Stimulated activated naive B cell treated with anti-CD40 and anti-IgM and Interleukin-4, amounts not matched to agents 10 μg/mL and 1 μg/mL and 100 μg/mL, for 72 hours (primary cell): Measurements from ENCODE around the gene DOCK9.
"Not testable (repeated sequence)": the region's sequence is repeated elsewhere in the genome, so short reads cannot be mapped to it uniquely, and the experiment has no call there.

ENCODE experiments used
- ATAC-seq, 2 donors: fragments of 150-1000 bp; cut with Tn5 transposase; replicated peaks; 2 replicates each; pipeline ENCODE4 v1.10.0; 2021; ENCODE audit warnings: moderate library complexity in 1 of 2
- DNase-seq: peaks from one replicate; pipeline ENCODE4 v3.0.0; 2021
- H3K27ac Mint-ChIP-seq: one replicate; pipeline ENCODE4 v1.8.0; 2022; ENCODE audit warnings: mild to moderate bottlenecking, mixed read lengths
- H3K27me3 Mint-ChIP-seq, 2 donors: one replicate each; pipeline ENCODE4 v1.8.0; 2022; ENCODE audit warnings: mixed read lengths in 2 of 2
- H3K36me3 Mint-ChIP-seq, 2 donors: one replicate each; pipeline ENCODE4 v1.8.0; 2022; ENCODE audit warnings: mixed read lengths in 2 of 2, mild to moderate bottlenecking in 1 of 2
- H3K4me1 Mint-ChIP-seq, 2 donors: one replicate each; pipeline ENCODE4 v1.8.0; 2022; ENCODE audit warnings: mixed read lengths in 2 of 2, mild to moderate bottlenecking in 1 of 2
- H3K4me3 Mint-ChIP-seq, 2 donors: one replicate each; pipeline ENCODE4 v1.8.0; 2022; ENCODE audit warnings: mild to moderate bottlenecking in 2 of 2, mixed read lengths in 2 of 2, moderate library complexity in 1 of 2
- H3K9me3 Mint-ChIP-seq, 2 donors: one replicate each; pipeline ENCODE4 v1.8.0; 2022; ENCODE audit warnings: mixed read lengths in 2 of 2, mild to moderate bottlenecking in 1 of 2

Gene DOCK9

DNA sequence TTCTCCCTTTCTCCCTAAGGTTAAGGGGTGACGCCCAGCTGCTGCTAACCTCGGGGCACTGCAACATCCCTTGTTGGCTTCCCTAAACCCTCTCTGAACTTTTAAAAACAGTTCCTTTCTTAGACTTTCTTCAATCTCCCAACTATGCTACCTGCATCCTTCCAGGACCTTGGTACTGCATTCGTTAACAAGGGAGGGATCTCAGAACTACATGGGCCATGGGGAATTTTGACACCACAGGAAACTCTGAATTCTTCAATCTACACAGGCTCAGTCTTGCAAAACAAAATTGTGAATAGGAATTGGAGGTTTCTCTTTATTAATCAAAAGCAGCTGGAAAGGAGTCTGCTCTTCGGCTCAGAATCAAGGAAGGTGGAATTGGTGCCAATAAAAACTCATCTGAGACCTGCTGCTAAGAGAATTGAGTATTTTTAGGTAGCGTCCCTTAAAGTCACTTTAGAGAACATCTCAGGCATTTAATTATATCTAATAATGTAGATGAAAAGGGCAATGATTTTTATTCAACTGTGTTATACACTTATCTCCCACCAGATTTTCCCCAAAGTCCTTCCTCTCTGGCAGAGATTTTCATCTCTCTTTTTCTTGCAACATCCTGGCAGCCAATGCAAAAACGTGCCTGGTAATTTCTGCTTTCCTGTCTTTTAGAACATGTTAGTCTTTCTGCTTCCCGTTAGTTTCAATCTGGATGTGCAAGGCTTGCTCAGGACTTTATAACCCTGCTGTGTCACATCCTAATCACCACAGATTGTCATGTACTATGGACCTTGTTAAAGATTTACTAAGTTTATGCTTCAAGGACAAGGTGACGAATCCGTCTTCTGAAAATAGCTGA is 156.3 kb downstream of the DOCK9 start:
- no peak overlapping the region for H3K4me3 Mint-ChIP-seq
- H3K27me3 Mint-ChIP-seq, result no peaks in the 10 kb centered on the region
- DNase-seq (no peak), ATAC-seq (no peak)
- H3K4me1 Mint-ChIP-seq, result peaks cover 10 to 19% of the 10 kb centered on the region in 2 donors
- no peaks in the 10 kb centered on the region for H3K9me3 Mint-ChIP-seq
- peaks cover 23 to 26% of the 10 kb centered on the region in 2 donors for H3K36me3 Mint-ChIP-seq
- H3K27ac Mint-ChIP-seq, result no peak overlapping the region

DNA sequence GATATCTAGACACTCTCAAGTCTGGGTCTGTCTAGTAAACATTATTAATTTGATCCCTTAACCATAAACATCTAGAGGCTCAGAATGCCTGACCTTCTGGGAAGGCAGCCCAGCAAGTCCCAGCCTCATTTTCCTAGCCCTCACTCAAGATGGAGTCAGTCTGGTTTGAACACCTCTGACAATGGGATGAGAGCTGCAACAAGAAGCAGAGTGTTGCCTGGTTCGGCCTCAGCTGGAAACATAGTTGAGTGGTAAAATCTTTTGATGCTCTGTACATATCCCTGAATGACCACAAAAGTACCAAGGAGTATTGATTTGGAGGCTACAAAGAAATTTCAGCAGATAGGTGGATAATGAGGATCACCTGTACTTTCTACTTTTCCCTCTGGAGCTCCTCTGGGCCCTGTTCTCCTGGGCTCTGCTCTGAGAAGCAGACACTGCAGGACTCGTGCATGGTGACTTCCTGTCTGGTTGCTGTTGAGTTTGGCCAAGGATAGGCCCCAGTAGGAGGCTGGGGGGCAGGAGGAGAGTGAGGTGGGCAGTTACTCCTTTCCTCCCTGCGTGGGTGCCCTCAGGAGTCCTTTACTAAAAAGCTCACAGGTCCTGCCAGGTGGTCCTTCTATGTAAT is 157.0 kb downstream of the DOCK9 start:
- H3K9me3 Mint-ChIP-seq, result no peaks in the 10 kb centered on the region
- H3K36me3 Mint-ChIP-seq, result peaks cover 29 to 31% of the 10 kb centered on the region in 2 donors
- DNase-seq (no peak), ATAC-seq (no peak)
- no peak overlapping the region for H3K4me3 Mint-ChIP-seq
- no peaks in the 10 kb centered on the region for H3K27me3 Mint-ChIP-seq
- H3K4me1 Mint-ChIP-seq, result peaks cover 8 to 13% of the 10 kb centered on the region in 2 donors
- no peak overlapping the region for H3K27ac Mint-ChIP-seq

- Mint-ChIP-seq H3K36me3 (peaks cover 29 to 31% of the 10 kb centered on the region in 2 donors), H3K27ac (no peak overlapping the region), H3K27me3 (no peaks in the 10 kb centered on the region), H3K4me1 (peaks cover 5 to 7% of the 10 kb centered on the region in 2 donors), H3K9me3 (no peaks in the 10 kb centered on the region), H3K4me3 (no peak overlapping the region)
- no peak for DNase-seq
- ATAC-seq, result no peak
Observed at GRCh38 chr13:98820300-98820699, 157.6 kb downstream of the DOCK9 start.

- Mint-ChIP-seq H3K9me3 (no peaks in the 10 kb centered on the region), H3K27ac (no peak overlapping the region), H3K4me1 (no peaks in the 10 kb centered on the region), H3K27me3 (no peaks in the 10 kb centered on the region), H3K4me3 (no peak overlapping the region), H3K36me3 (peaks cover 28 to 29% of the 10 kb centered on the region in 2 donors)
- ATAC-seq, result no peak
- DNase-seq, result no peak
Observed at GRCh38 chr13:98819382-98820010, 158.4 kb downstream of the DOCK9 start.

- ATAC-seq (no peak), DNase-seq (no peak)
- H3K27me3 Mint-ChIP-seq, result no peaks in the 10 kb centered on the region
- no peak overlapping the region for H3K4me3 Mint-ChIP-seq
- no peak overlapping the region for H3K27ac Mint-ChIP-seq
- H3K9me3 Mint-ChIP-seq, result no peaks in the 10 kb centered on the region
- H3K36me3 Mint-ChIP-seq, result peaks cover 11 to 15% of the 10 kb centered on the region in 2 donors
- no peaks in the 10 kb centered on the region for H3K4me1 Mint-ChIP-seq
Observed at GRCh38 chr13:98816406-98816805, 161.5 kb downstream of the DOCK9 start.

- H3K27me3 Mint-ChIP-seq, result no peaks in the 10 kb centered on the region
- peaks cover 16 to 17% of the 10 kb centered on the region in 2 donors for H3K36me3 Mint-ChIP-seq
- no peak overlapping the region for H3K4me3 Mint-ChIP-seq
- no peak for ATAC-seq
- H3K9me3 Mint-ChIP-seq, result no peaks in the 10 kb centered on the region
- no peak for DNase-seq
- H3K27ac Mint-ChIP-seq, result no peak overlapping the region
- H3K4me1 Mint-ChIP-seq, result no peaks in the 10 kb centered on the region
Observed at GRCh38 chr13:98813993-98814392, 163.9 kb downstream of the DOCK9 start.

DNA sequence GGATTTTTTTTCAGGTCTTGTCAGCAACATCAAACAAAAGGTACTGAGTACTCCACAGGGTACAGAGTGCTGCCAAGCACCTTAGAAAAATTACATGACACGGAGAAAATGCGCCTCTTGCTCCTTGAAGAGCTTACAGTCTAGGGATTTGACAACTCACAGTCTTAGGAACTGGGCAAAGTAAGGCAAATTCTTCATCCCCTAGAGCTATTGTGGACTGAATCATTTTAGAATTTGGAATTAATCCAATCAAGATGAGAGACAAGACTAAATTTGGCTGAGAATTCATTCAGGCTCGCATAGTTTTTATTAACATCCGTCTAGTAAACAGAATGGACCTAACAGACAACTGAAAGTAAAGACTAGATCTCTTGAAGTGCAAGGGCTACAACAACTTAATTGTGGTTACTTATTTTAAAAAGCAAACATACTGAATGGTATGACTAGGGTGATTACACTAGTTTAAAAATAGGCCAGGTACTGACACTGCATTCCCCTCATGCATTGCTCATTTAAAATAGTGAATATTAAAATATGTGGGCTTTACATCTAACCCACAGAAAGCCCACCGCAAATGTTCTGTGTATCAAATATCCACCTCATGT is 165.6 kb downstream of the DOCK9 start:
- H3K27ac Mint-ChIP-seq, H3K4me1 Mint-ChIP-seq, DNase-seq, ATAC-seq, H3K4me3 Mint-ChIP-seq, H3K27me3 Mint-ChIP-seq, H3K9me3 Mint-ChIP-seq: not testable (repeated sequence)
- peaks cover 16 to 17% of the 10 kb centered on the region in 2 donors for H3K36me3 Mint-ChIP-seq

DNA sequence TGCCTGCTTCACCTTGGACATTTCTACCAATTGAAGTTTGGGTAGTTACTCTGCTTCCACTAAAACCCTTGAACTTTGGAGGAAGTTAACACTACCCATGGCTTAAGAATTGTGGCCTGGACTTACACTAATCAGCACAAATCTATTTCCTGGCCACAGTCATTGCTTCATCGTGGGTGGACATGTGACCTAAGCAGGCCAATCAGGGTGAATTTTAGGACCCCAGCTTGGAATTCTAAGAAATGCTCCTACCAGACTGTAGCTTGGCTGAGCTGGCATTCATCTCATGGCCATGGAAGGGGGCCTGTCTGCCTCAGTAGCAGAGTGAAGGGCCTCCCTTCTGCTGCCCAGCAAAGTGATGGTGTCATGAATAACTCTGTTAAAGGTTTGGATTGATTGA is 167.1 kb downstream of the DOCK9 start:
- H3K9me3 Mint-ChIP-seq, result no peaks in the 10 kb centered on the region
- ATAC-seq (no peak), DNase-seq (no peak)
- no peaks in the 10 kb centered on the region for H3K27me3 Mint-ChIP-seq
- no peak overlapping the region for H3K27ac Mint-ChIP-seq
- H3K4me3 Mint-ChIP-seq, result no peak overlapping the region
- no peaks in the 10 kb centered on the region for H3K4me1 Mint-ChIP-seq
- peaks cover 12 to 14% of the 10 kb centered on the region in 2 donors for H3K36me3 Mint-ChIP-seq

DNA sequence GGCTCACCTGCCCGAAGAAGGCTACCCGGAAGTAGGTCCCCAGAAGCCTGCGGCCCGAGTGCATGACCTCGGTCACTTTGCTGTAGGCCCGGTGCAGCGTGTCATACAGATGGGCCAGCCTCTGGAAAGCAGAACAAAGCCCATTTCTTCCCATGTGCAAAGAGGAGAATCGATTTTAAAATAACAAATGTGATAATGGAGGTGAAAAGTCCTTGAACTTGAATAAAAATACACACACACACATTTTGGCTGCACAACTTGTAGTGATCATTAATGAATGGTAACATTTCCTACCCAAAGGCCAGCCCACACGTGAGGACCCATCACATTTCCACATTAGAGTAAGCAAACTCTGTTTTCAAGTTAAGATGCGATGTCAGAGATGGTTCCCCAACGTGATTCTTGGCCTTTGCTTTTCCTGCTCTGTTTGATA is 168.5 kb downstream of the DOCK9 start:
- no peak overlapping the region for H3K27ac Mint-ChIP-seq
- H3K27me3 Mint-ChIP-seq, result no peaks in the 10 kb centered on the region
- no peaks in the 10 kb centered on the region for H3K9me3 Mint-ChIP-seq
- H3K4me1 Mint-ChIP-seq, result no peaks in the 10 kb centered on the region
- DNase-seq (no peak), ATAC-seq (no peak)
- no peak overlapping the region for H3K4me3 Mint-ChIP-seq
- H3K36me3 Mint-ChIP-seq, result peaks cover 19 to 25% of the 10 kb centered on the region in 2 donors

DNA sequence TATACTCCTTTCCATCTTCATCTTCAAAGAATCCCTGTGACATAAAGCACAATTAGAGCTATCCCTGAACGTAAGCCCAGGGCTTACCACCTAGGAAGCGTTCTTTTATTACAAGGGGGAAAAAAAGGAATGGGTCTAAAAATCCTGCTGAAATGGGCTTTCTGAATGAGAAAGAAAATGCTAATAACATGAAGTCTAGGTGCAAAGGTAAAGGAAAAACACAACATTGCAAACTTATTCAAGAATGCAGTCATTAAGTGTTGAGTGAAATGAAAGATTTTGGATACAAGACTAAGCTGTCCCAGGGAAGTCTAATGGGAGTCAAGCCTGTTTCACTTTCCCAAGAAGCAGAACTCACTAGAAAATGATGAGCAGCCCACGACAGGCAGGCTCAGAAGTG is 170.1 kb downstream of the DOCK9 start:
- H3K27ac Mint-ChIP-seq, result no peak overlapping the region
- no peak for DNase-seq
- no peaks in the 10 kb centered on the region for H3K4me1 Mint-ChIP-seq
- H3K4me3 Mint-ChIP-seq, result no peak overlapping the region
- peaks cover 24 to 35% of the 10 kb centered on the region in 2 donors for H3K36me3 Mint-ChIP-seq
- no peaks in the 10 kb centered on the region for H3K27me3 Mint-ChIP-seq
- H3K9me3 Mint-ChIP-seq, result no peaks in the 10 kb centered on the region
- no peak for ATAC-seq

- H3K4me1 Mint-ChIP-seq, result no peaks in the 10 kb centered on the region
- ATAC-seq (no peak), DNase-seq (no peak)
- H3K36me3 Mint-ChIP-seq, result peaks cover 25 to 33% of the 10 kb centered on the region in 2 donors
- no peak overlapping the region for H3K4me3 Mint-ChIP-seq
- H3K27me3 Mint-ChIP-seq, result no peaks in the 10 kb centered on the region
- no peak overlapping the region for H3K27ac Mint-ChIP-seq
- no peaks in the 10 kb centered on the region for H3K9me3 Mint-ChIP-seq
Observed at GRCh38 chr13:98804336-98804855, 173.5 kb downstream of the DOCK9 start.

DNA sequence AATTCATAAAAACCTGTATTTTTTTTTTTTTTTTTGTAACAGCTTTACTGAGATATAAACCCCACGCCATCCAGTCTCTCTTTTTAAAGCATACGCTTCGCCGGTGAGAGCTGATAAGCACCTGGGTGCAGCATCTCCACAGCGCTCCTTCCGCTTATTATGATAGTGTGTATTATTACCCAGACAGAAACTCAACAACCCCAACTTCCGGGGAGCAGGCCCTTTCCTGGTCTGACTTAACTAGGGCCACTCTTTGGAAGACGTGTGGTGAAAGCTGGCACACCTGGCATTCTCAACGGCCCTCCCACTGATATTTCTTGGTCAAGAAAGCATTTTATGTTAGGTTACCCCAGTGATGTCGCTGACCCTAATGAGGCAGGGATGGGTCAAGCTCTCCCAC is 173.9 kb downstream of the DOCK9 start:
- Mint-ChIP-seq H3K27ac (no peak overlapping the region), H3K9me3 (no peaks in the 10 kb centered on the region), H3K4me3 (no peak overlapping the region), H3K27me3 (no peaks in the 10 kb centered on the region), H3K4me1 (no peaks in the 10 kb centered on the region), H3K36me3 (peaks cover 25 to 33% of the 10 kb centered on the region in 2 donors)
- ATAC-seq (no peak), DNase-seq (no peak)

DNA sequence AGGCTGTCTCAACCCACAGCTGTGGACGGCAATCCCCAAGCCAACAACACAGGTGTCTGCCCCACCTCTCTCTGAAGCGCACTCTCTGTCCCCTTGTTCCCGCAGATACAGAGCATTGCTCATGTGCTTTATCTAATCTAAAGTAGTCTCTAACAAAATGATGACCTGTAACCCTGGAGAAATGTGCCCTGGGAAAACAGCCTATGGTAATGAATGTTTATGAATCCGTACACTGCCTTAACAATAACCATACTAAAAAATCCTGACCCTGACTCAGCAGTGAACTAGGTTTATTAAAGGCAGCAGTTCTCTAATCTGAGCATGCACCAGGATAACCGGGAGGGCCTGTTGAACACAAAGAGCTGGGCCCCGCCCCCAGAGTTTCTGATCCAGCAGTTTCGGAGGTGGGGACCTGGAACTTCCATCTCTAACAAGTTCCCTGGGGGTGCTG is 174.7 kb downstream of the DOCK9 start:
- Mint-ChIP-seq H3K9me3 (no peaks in the 10 kb centered on the region), H3K27ac (no peak overlapping the region), H3K27me3 (no peaks in the 10 kb centered on the region), H3K4me1 (no peaks in the 10 kb centered on the region), H3K4me3 (no peak overlapping the region), H3K36me3 (peaks cover 27 to 36% of the 10 kb centered on the region in 2 donors)
- DNase-seq, result no peak
- ATAC-seq, result no peak

DNA sequence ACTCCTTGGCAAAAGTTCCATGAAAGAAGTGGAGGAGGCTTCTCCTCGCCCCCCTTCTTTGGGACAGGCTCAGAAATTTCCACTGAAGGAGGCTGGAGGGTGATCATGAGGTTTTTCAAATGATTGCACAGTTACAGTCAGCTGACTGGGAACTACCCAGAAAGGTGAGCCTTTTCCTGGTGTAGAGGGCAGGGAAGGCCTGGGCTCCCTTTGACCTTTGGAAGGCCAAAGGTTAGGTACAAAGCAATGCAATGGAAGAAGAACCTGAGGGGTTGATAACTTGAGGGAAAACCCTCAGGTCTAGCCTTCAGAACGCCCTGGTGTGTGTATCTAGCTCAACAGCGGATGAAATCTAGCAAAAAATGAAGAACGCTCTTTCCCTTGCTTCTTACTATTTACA is 175.3 kb downstream of the DOCK9 start:
- Mint-ChIP-seq H3K36me3 (peaks cover 30 to 42% of the 10 kb centered on the region in 2 donors), H3K27me3 (no peaks in the 10 kb centered on the region), H3K9me3 (no peaks in the 10 kb centered on the region), H3K4me3 (no peak overlapping the region), H3K4me1 (no peaks in the 10 kb centered on the region), H3K27ac (peak overlapping the region; percentile 52)
- DNase-seq, result no peak
- no peak for ATAC-seq
